ENCODE results near the gene RPP25L.

RPP25L gene

DNA sequence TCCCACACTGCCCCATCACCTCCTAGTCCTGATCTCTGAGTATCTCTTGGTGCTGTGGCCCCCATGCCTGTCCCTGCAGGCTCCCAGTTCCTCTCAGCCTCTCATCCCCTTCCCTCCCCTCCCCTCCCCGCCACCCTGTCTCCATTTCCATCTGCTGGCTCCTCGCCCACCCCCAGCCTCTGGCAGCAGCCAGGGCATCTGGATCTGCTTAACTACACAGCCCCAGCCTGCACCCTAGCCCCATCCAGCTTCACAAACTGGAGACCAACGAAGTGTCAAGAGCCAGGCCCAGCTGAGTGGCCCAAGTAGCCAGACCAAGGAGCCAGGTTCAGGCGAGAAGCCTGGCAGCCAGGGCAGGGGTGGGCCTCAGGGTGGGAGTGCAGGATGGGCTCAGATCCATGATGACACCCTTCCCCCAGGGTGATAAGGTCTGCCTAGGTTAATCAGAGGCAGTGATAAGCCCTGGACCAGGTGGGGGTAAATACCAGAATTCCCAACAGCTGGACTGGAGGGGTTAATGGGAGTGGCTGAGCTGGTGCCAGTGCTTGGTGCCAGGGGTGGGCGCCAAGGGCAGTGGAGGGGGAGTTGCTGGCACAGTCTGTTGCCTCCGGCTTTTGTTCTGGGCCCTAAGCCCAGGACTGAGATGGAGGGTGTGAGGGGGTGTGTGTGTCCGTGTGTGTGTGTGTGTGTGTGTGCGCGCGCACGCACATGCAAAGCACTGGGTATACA lies 42.6 kb upstream of the RPP25L start:
- ChIA-PET POLR2A (interaction anchor here (1.3 to 3.0 kb wide), 3 partner anchors 10 to 34 kb away, joined by 5 to 11 read pairs (median 7); partner anchors contain the start of genes DCTN3 and SIGMAR1), CTCF (interaction anchor here (1.2 to 13.8 kb wide), 2 partner anchors 9 to 47 kb away, joined by 3 to 153 read pairs; partner anchors contain the start of gene CCL27)
- peak overlapping the region; percentile 12; the same call in 1 of the 2 replicates for H3K4me3 ChIP-seq (ENCODE audit: low read depth, low read length)
- TF ChIP-seq, protein P1, sequence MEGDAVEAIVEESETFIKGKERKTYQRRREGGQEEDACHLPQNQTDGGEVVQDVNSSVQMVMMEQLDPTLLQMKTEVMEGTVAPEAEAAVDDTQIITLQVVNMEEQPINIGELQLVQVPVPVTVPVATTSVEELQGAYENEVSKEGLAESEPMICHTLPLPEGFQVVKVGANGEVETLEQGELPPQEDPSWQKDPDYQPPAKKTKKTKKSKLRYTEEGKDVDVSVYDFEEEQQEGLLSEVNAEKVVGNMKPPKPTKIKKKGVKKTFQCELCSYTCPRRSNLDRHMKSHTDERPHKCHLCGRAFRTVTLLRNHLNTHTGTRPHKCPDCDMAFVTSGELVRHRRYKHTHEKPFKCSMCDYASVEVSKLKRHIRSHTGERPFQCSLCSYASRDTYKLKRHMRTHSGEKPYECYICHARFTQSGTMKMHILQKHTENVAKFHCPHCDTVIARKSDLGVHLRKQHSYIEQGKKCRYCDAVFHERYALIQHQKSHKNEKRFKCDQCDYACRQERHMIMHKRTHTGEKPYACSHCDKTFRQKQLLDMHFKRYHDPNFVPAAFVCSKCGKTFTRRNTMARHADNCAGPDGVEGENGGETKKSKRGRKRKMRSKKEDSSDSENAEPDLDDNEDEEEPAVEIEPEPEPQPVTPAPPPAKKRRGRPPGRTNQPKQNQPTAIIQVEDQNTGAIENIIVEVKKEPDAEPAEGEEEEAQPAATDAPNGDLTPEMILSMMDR (IDR thresholded peaks at IDR 0.05; ENCODE audit: insufficient read depth, low read length, missing control alignments) = no peak
- DNase-seq (ENCODE audit: low read depth, low spot score) = no peak

DNA sequence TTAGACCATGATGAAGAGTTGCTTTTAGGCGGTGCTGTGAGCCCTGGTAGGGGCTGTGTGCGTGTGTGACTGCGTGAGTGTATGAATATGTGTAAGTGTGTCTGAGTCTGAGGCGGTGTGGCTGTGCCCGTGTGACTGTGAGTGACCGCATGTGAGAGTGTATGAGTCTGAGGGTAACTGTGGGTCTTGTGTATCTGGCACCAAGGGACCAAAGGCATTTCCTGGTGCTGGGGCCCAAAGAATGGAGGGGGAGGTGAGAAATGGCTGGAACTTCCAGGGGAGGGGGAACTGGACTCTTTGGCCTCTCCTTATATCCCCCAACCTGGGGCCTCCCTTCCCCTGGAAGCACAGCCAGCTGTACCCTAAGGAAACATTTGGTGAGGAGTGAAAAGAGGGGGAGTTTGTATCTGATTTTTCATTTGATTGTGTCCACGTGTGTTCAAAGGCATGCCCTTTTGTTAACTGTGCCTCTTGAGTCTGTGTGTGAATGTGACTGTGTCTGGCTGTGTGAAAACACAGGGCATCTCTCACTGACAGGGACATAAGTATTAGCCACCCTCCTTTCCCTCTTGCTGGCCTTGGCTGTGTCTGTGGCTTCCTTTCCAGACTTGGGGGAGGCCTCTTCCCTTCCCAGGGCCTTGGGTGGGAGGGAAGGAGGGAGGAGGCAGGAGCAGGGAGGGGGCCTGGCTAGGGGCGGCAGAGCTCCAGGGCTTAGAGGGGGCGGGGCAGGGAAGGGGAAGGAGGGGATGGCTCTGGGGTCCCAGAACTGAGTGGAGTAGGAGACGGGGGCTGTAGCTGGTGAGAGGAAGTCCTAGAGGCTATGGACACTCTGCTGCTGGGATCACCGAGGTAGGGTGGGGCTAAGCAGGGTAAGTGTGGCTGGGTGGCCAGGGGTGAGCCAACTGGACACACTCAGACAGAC lies 41.5 kb upstream of the RPP25L start:
- ChIA-PET CTCF (interaction anchor here (0.6 to 13.8 kb wide), 8 partner anchors 10 to 275 kb away, joined by 3 to 153 read pairs (median 4); partner anchors contain the start of gene CCL27), POLR2A (interaction anchor here (1.0 to 3.0 kb wide), 5 partner anchors 7 to 33 kb away, joined by 4 to 11 read pairs (median 7); partner anchors contain the start of genes DCTN3 and SIGMAR1)
- DNase-seq (ENCODE audit: low read depth, low spot score) = peak; percentile 37
- H3K4me3 ChIP-seq (ENCODE audit: low read depth, low read length) = peak overlapping the region; percentile 70
- TF ChIP-seq, protein P1 (IDR thresholded peaks at IDR 0.05; ENCODE audit: insufficient read depth, low read length, missing control alignments) = no peak

DNA sequence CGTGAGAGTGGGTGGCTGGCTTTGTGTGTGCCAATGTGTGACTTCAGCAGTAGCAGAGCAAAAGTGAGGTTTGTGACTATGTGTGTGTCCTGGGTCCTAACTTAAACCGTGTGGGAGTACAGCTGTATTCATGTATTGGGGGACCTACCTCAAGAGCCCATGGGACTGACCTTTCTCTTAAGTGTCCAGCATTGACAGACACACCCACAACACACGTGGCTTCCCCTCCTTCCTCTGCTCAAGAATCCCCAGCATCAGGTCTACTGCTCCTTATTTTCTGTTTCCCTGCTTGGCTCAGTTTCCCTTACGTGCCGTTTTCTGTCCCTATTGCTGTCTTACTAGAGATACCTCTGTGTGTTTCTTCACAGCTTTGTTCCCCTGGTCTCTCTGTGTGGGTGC lies 40.7 kb upstream of the RPP25L start:
- CTCF ChIA-PET = interaction anchor here (0.6 to 13.8 kb wide), 10 partner anchors 9 to 274 kb away, joined by 3 to 153 read pairs (median 4); partner anchors contain the start of genes CCL27, RPP25L and SIGMAR1
- POLR2A ChIA-PET = interaction anchor here (1.0 to 2.5 kb wide), 3 partner anchors 8 to 15 kb away, joined by 4 to 8 read pairs (median 5); partner anchors contain the start of gene SIGMAR1

DNA sequence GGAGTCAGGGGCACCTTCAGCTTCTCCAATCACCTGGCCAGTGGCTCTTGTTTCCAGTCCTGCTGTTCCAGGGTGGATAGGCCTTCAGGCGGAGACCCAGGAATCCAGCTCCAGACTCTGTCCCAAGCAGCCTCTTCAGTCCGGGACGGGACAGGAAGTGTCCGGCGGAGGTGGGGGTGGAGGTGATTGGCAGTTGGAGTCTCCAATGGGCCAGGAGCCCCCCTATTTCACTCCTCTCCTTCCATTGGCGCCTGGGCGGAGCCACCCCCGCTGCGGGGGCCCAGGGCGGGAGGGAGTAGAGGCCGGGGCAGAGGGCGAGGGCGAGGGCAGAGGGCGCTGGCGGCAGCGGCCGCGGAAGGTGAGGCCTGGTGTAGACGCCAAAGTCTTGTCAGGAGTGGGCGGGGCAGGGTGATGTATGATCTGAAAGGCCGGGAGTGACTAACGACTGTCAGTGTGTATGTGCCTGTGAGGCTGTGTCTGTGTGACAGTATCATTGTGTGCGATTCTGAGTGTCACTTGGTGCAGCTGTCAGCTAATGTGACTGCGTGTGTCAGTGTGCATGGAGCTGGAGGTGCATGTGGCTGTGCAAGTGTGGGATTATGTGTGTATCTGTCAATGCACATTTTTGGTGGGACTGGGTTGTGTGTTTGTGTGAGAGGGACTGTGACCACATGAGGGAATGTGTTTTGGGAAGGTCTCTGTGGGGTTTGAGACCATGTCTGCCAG lies 40.1 kb upstream of the RPP25L start, which contains the start of gene IL11RA:
Gene IL11RA, plus strand, starts transcription at position 310 of the 726 bp plus-strand sequence. CDS start 3,033 bp downstream, outside the sequence.
- DNase-seq (ENCODE audit: low read depth, low spot score) = peak; percentile 40
- POLR2A ChIA-PET = interaction anchor here (0.6 to 2.5 kb wide), 4 partner anchors 9 to 1824 kb away, joined by 3 to 8 read pairs (median 4); partner anchors contain the start of gene SIGMAR1
- CTCF ChIA-PET = interaction anchor here (0.9 to 13.8 kb wide), 9 partner anchors 12 to 273 kb away, joined by 3 to 153 read pairs (median 4); partner anchors contain the start of genes CCL27, RPP25L and SIGMAR1
- TF ChIP-seq, protein P1 (IDR thresholded peaks at IDR 0.05; ENCODE audit: insufficient read depth, low read length, missing control alignments) = no peak
- H3K4me3 ChIP-seq (ENCODE audit: low read depth, low read length) = peak within 1 kb of the TSS; percentile 70

More for the DNA sequence above, 40.7 kb upstream of the RPP25L start:
- DNase-seq (ENCODE audit: low read depth, low spot score) = no peak
- TF ChIP-seq, protein P1 (IDR thresholded peaks at IDR 0.05; ENCODE audit: insufficient read depth, low read length, missing control alignments) = no peak
- H3K4me3 ChIP-seq (ENCODE audit: low read depth, low read length) = peak overlapping the region; percentile 70

DNA sequence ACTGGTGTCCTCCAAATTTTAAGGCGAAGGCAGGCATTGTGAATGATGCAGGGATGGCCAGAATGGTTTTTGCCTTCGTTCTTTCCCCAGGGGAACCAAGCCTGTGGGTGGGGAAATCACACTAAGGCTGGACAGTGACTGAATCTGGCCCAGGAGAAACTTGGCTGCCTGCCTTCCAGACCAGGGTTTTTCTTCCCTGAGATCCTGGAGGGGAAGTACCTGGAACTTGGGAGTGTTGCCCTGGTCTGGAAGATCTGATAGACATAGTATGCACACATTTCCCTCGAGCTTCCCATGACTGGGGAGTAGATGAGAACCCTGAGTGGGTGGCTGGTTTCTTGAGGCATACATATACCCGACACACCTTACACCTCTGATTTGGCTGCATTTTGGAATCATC lies 39.4 kb upstream of the RPP25L start:
- TF ChIP-seq, protein P1 (IDR thresholded peaks at IDR 0.05; ENCODE audit: insufficient read depth, low read length, missing control alignments) = no peak
- CTCF ChIA-PET = interaction anchor here (1.1 to 13.8 kb wide), 6 partner anchors 12 to 51 kb away, joined by 3 to 153 read pairs (median 4); partner anchors contain the start of genes CCL27, RPP25L and SIGMAR1
- H3K4me3 ChIP-seq (ENCODE audit: low read depth, low read length) = peak overlapping the region; percentile 70
- DNase-seq (ENCODE audit: low read depth, low spot score) = no peak
- POLR2A ChIA-PET = interaction anchor here (0.6 to 2.5 kb wide), 4 partner anchors 12 to 1825 kb away, joined by 3 to 8 read pairs (median 4); partner anchors contain the start of gene SIGMAR1
